Urinary bladder (tissue), 4 donors: ENCODE measurements around the gene UIMC1. TPM values are rescaled to one million over a fixed set of nuclear protein-coding genes. Genes with fewer than 3 reads are reported as not detected.
"Not testable (repeated sequence)": the region's sequence is repeated elsewhere in the genome, so short reads cannot be mapped to it uniquely, and the experiment has no call there.

ENCODE experiments used
- DNase-seq: peaks from one replicate; pipeline ENCODE4 v3.0.0-alpha.2; 2015; ENCODE audit errors: extremely low spot score
- H3K27ac ChIP-seq: one replicate; pipeline ENCODE4 v1.5.1; 2013; ENCODE audit warnings: low read depth, mild to moderate bottlenecking, moderate library complexity
- H3K36me3 ChIP-seq: one replicate; pipeline ENCODE4 v1.6.1; 2013; ENCODE audit warnings: mild to moderate bottlenecking, moderate library complexity; ENCODE audit not compliant: insufficient read depth
- H3K4me1 ChIP-seq: one replicate; pipeline ENCODE4 v1.6.1; 2013; ENCODE audit warnings: mild to moderate bottlenecking, moderate library complexity; ENCODE audit not compliant: insufficient read depth
- H3K4me3 ChIP-seq: one replicate; pipeline ENCODE4 v1.5.1; 2013; ENCODE audit warnings: low read depth, low read length
- WGBS: extraction: QIAGEN DNeasy Blood & Tissue Kit; methylation state at CpG from one replicate; pipeline ENCODE4 v1.1.7; 2013; 5-methylcytosine and 5-hydroxymethylcytosine counted together
- polyA plus RNA-seq: library from polyadenylated mRNA; stranded (reverse); fragments of 200-250 nt; gene quantifications from one replicate; pipeline ENCODE4 v1.2.3, GENCODE V29; 2013
- total RNA-seq: library from RNA; depleted of rRNA; stranded (reverse); fragments of >200 nt; gene quantifications from one replicate; pipeline ENCODE4 v1.2.3, GENCODE V29; 2014
- donor health status: healthy with polysubstance abuse.
- donor health status: healthy.

The UIMC1 gene
- total and polyA plus RNA-seq, 2 donors = 36.3 to 48.9 TPM

DNA sequence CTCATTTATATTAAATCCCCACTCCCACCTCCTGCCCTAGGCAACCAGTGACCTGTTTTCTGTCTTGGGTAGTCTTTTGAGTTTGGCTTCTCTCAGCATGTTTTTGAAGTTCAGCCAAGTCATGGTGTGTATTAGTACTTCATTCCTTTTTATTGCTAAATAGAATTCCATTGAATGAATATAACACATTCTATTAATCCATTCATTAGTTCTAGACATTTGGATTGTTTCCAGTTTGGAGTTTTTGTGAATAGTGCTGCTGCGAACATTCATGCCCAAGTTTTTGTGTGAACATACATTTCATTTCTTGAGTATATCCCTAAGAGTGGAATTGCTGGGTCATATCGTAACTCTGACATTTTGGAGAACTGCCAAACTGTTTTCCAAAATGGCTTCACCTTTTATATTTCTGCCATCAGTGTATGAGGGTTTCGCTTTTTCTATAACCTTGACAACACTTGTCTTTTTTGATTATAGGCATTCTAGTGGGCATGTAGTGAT is 18.6 kb upstream of the UIMC1 start:
- DNase-seq = no peak
- Histone ChIP-seq H3K4me1 (no peaks in the 10 kb centered on the region), H3K36me3 (no peaks in the 10 kb centered on the region), H3K27ac (no peak overlapping the region), H3K4me3 (no peak overlapping the region)
- WGBS = 74% methylated on average over 3 of the region's 3 CpGs

DNA sequence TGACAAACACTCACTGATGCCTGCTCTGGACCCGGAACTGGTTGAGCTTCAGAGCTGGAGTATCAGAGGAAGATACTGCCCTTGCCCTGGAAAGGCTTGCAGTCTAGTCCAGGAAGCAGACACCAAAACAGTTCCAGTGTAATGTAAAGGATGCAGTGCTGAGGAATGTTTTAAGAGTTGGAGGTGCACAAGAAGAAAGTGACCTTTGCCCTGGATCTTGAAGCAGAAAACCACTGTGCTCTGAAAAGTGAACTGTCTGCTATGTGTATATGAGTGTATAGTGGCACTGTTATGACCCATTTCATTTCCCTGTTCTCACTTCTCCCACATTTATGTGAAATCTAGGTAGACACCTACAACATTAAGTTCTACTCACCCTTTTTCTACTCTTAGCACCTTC is 18.0 kb upstream of the UIMC1 start:
- 95% methylated on average over 1 of the region's 1 CpG for WGBS
- Histone ChIP-seq H3K36me3 (no peaks in the 10 kb centered on the region), H3K27ac (no peak overlapping the region), H3K4me1 (no peaks in the 10 kb centered on the region), H3K4me3 (no peak overlapping the region)
- no peak for DNase-seq

GRCh38 chr5:177023303-177023664 is 16.7 kb upstream of the UIMC1 start:
- 14% methylated on average over 6 of the region's 6 CpGs for WGBS
- DNase-seq = no peak
- H3K36me3 ChIP-seq = no peaks in the 10 kb centered on the region
- H3K4me3 ChIP-seq = peak overlapping the region; percentile 79
- H3K27ac ChIP-seq = no peak overlapping the region
- no peaks in the 10 kb centered on the region for H3K4me1 ChIP-seq

GRCh38 chr5:177022386-177023302 is 16.1 kb upstream of the UIMC1 start, which contains the start of gene ZNF346:
Gene ZNF346, plus strand, starts transcription at chr5:177022696. Its CDS starts 43 bp downstream, at chr5:177022739.
- Histone ChIP-seq H3K27ac (peak within 1 kb of the TSS; percentile 63), H3K36me3 (no peaks in the 10 kb centered on the region), H3K4me3 (peak within 1 kb of the TSS; percentile 79), H3K4me1 (no peaks in the 10 kb centered on the region)
- DNase-seq = peak; percentile 83
- under 1% methylated on average over 77 of the region's 77 CpGs for WGBS

GRCh38 chr5:177020033-177020432 is 13.5 kb upstream of the UIMC1 start:
- Histone ChIP-seq H3K27ac (no peak overlapping the region), H3K4me3 (no peak overlapping the region), H3K36me3 (no peaks in the 10 kb centered on the region), H3K4me1 (no peaks in the 10 kb centered on the region)
- no peak for DNase-seq
- 97% methylated on average over 2 of the region's 2 CpGs for WGBS

DNA sequence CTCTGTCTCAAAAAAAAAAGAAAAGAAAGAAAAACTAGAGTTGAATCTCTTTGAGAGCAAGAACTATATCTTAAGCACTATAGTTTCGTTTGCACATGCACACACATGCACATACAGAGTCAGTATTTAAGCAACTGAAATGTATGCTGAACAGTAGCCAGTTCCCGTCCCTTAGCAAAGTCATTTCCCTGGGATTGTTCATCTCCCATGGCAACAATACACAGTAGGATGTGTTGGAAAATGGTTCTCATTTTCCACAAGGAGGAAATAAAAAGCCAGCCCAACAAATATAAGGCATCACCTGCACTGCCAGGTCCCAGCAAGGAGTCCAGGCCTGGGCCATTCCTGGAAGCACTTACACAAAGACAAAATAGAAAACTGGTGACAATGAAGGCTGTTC is 11.8 kb upstream of the UIMC1 start:
- Histone ChIP-seq H3K4me3 (no peak overlapping the region), H3K27ac (no peak overlapping the region), H3K36me3 (no peaks in the 10 kb centered on the region), H3K4me1 (no peaks in the 10 kb centered on the region)
- no peak for DNase-seq
- WGBS = 86% methylated on average over 2 of the region's 2 CpGs

DNA sequence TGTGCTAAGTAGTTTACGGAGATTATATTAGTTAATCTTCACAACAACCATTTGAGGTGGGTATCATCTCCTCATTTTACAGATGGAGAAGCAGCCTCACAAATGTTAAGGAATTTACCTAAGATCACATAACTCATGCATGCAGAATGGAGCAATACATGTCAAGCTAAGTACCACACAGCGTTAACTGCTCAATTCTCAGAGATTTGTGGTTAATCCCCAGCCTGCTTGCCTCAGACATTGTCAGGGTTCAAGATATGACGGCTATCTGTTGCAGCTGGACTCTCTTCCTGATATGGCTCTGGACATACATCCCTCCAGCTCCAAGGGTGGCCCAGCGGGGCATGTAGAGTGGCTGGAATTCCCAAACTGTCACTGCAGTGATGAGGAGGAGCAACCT is 8.6 kb upstream of the UIMC1 start:
- Histone ChIP-seq H3K4me3 (no peak overlapping the region), H3K36me3 (no peaks in the 10 kb centered on the region), H3K27ac (no peak overlapping the region), H3K4me1 (no peaks in the 10 kb centered on the region)
- DNase-seq = no peak
- WGBS = 77% methylated on average over 4 of the region's 4 CpGs

DNA sequence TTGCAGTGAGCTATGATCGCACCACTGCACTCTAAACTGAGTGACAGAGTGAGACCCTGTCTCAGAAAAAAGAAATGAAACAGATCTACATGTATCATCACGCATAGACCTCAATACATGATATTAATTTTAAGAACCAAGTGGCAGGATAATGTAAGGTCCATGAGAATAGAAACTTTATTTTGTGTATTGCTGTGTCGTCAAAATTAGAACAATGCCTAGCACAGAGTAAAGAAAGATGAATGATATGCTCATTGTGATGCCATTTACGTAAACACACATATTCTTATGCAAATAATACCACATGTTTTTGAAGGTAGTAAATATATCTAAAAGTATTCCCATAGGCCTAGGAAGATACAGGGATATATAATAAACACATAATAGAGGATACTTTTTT is 3.6 kb upstream of the UIMC1 start:
- Histone ChIP-seq H3K27ac (no peak overlapping the region), H3K4me1 (no peaks in the 10 kb centered on the region), H3K36me3 (no peaks in the 10 kb centered on the region), H3K4me3 (no peak overlapping the region)
- no peak for DNase-seq
- 97% methylated on average over 4 of the region's 4 CpGs for WGBS

- H3K4me1 ChIP-seq = no peaks in the 10 kb centered on the region
- WGBS = 29% methylated on average over 2 of the region's 2 CpGs
- no peak overlapping the region for H3K27ac ChIP-seq
- DNase-seq = no peak
- H3K36me3 ChIP-seq = no peaks in the 10 kb centered on the region
- no peak overlapping the region for H3K4me3 ChIP-seq
Measured at GRCh38 chr5:177008716-177009115, 2.1 kb upstream of the UIMC1 start.

- H3K4me3 ChIP-seq = peak overlapping the region; percentile 95
- H3K27ac ChIP-seq = peak overlapping the region; percentile 96
- no peaks in the 10 kb centered on the region for H3K4me1 ChIP-seq
- no peak for DNase-seq
- WGBS = under 1% methylated on average over 51 of the region's 51 CpGs
- no peaks in the 10 kb centered on the region for H3K36me3 ChIP-seq
Measured at GRCh38 chr5:177005619-177006264, 837 bp downstream of the UIMC1 start.

DNA sequence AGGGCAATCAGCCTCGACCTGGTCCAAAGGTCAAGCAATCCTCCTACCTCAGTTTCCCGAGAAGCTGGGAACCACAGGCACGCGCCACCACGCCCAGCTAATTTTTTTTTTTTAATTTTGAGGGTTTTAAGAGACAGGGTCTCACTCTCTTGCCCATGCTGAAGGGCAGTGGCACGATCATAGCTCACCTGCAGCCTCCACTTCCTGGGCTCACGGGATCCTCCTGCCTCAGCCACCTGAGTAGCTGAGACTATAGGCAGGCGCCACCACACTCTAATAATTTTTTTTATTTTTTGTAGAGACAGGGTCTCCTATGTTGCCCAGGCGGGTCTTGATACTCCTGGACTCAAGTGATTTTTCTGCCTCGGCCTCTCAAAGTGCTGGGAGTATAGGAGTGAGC is 1.6 kb downstream of the UIMC1 start:
- no peaks in the 10 kb centered on the region for H3K4me1 ChIP-seq
- no peak for DNase-seq
- no peaks in the 10 kb centered on the region for H3K36me3 ChIP-seq
- H3K4me3 ChIP-seq = peak overlapping the region; percentile 95
- 93% methylated on average over 10 of the region's 10 CpGs for WGBS
- H3K27ac ChIP-seq = no peak overlapping the region

GRCh38 chr5:177003649-177004048 is 2.9 kb downstream of the UIMC1 start:
- no peaks in the 10 kb centered on the region for H3K36me3 ChIP-seq
- no peak overlapping the region for H3K27ac ChIP-seq
- H3K4me1 ChIP-seq = no peaks in the 10 kb centered on the region
- WGBS = 68% methylated on average over 5 of the region's 5 CpGs
- H3K4me3 ChIP-seq = no peak overlapping the region
- no peak for DNase-seq

DNA sequence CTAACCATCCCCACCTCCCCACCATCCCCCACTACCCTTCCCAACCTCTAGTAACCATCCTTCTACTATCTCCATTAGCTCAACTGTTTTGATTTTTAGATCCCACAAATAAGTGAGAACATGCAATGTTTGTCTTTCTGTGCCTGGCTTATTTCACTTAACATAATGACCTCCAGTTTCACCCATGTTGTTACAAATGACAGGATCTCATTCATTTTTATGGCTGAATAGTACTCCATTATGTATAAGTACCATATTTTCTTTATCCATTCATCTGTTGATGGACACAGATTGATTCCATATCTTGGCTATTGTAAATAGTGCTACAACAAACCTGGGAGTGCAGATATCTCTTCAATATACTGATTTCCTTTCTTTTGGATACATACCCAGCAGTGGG is 7.1 kb downstream of the UIMC1 start:
- not testable (repeated sequence) for H3K27ac ChIP-seq, H3K36me3 ChIP-seq, DNase-seq, H3K4me1 ChIP-seq, H3K4me3 ChIP-seq

GRCh38 chr5:176998828-176999227 is 7.8 kb downstream of the UIMC1 start:
- H3K4me3 ChIP-seq = no peak overlapping the region
- DNase-seq = no peak
- 97% methylated on average over 5 of the region's 5 CpGs for WGBS
- H3K27ac ChIP-seq = no peak overlapping the region
- H3K36me3 ChIP-seq = no peaks in the 10 kb centered on the region
- peaks cover 5% of the 10 kb centered on the region for H3K4me1 ChIP-seq
